HepG2 (cell line): Measurements from ENCODE around the gene NAT9. TPM values are rescaled to one million over a fixed set of nuclear protein-coding genes. Genes with fewer than 3 reads are reported as not detected.

ENCODE experiments used
- BHLHE40 ChIP-seq: IDR thresholded peaks from 2 replicates; pipeline ENCODE4 v1.6.1; 2011; ENCODE audit warnings: low read length, improper control_type of control experiment
- DMAP1 ChIP-seq: IDR thresholded peaks from 2 replicates; pipeline ENCODE4 v1.6.1; 2016
- E2F5 ChIP-seq: sonication (generic); formaldehyde crosslinking; conservative IDR thresholded peaks from 2 replicates; pipeline ENCODE4 v1.4.0; 2020; ENCODE audit warnings: missing genetic modification reagents
- GATAD1 ChIP-seq: IDR thresholded peaks from 2 replicates; pipeline ENCODE4 v1.6.1; 2016; ENCODE audit warnings: missing genetic modification reagents, missing compliant biosample characterization
- GLI4 ChIP-seq: sonication (generic); formaldehyde crosslinking; IDR thresholded peaks from 2 replicates; pipeline ENCODE4 v1.5.1; 2020; ENCODE audit warnings: missing genetic modification reagents, mild to moderate bottlenecking, moderate library complexity, borderline replicate concordance
- IKZF1 ChIP-seq: fragments of 450-650 bp; IDR thresholded peaks from 2 replicates; pipeline ENCODE4 v1.7.1; 2016
- KAT8 ChIP-seq: IDR thresholded peaks from 2 replicates; pipeline ENCODE4 v1.6.1; 2016; ENCODE audit warnings: missing genetic modification reagents, missing compliant biosample characterization
- KLF15 ChIP-seq: sonication (generic); formaldehyde crosslinking; IDR thresholded peaks from 2 replicates; pipeline ENCODE4 v1.8.1; 2023; ENCODE audit warnings: borderline replicate concordance, mild to moderate bottlenecking, inconsistent platforms, missing genetic modification reagents, mixed read lengths
- KLF6 ChIP-seq: IDR thresholded peaks from 2 replicates; pipeline ENCODE4 v1.8.0; 2016; ENCODE audit warnings: missing biosample characterization, missing genetic modification reagents
- MED1 ChIP-seq: sonication (generic); formaldehyde crosslinking; IDR thresholded peaks from 2 replicates; pipeline ENCODE4 v1.4.0; 2020; ENCODE audit warnings: missing genetic modification reagents
- MEIS1 ChIP-seq: sonication (generic); formaldehyde crosslinking; IDR thresholded peaks from 2 replicates; pipeline ENCODE4 v1.9.0; 2021; ENCODE audit warnings: mild to moderate bottlenecking, missing genetic modification reagents, moderate library complexity, borderline replicate concordance
- NPAS2 ChIP-seq: sonication (generic); formaldehyde crosslinking; IDR thresholded peaks from 2 replicates; pipeline ENCODE4 v1.8.0; 2022; ENCODE audit warnings: mild to moderate bottlenecking, missing genetic modification reagents, borderline replicate concordance
- PREB ChIP-seq: sonication (generic); formaldehyde crosslinking; IDR thresholded peaks from 2 replicates; pipeline ENCODE4 v1.4.0; 2020; ENCODE audit warnings: missing genetic modification reagents
- RAD51 ChIP-seq: fragments of 450-650 bp; IDR thresholded peaks from 2 replicates; pipeline ENCODE4 v1.6.1; 2016; ENCODE audit warnings: borderline replicate concordance
- SMAD1 ChIP-seq: sonication (generic); formaldehyde crosslinking; IDR thresholded peaks from 2 replicates; pipeline ENCODE4 v1.4.0; 2020; ENCODE audit warnings: missing genetic modification reagents, low read depth, mild to moderate bottlenecking, borderline replicate concordance
- SP1 ChIP-seq, 2 experiments: fragments of 450-650 bp in 1 of 2; sonication (generic) in 1 of 2; formaldehyde crosslinking in 1 of 2; IDR thresholded peaks; 2 replicates each; pipeline versions ENCODE4 v1.4.0 to v1.6.1; 2016 to 2020; ENCODE audit warnings: missing genetic modification reagents in 1 of 2
- SRSF9 ChIP-seq: fragments of 200-400 bp; formaldehyde crosslinking; IDR thresholded peaks from 2 replicates; pipeline ENCODE4 v1.6.1; 2018; ENCODE audit warnings: borderline replicate concordance, mild to moderate bottlenecking, low read depth, low read length; ENCODE audit not compliant: insufficient read depth, poor library complexity, severe bottlenecking
- SUZ12 ChIP-seq: fragments of 150-350 bp; IDR thresholded peaks from 2 replicates; pipeline ENCODE4 v1.6.1; 2014; ENCODE audit warnings: low read depth, low read length
- WIZ ChIP-seq: sonication (generic); formaldehyde crosslinking; IDR thresholded peaks from 2 replicates; pipeline ENCODE4 v1.5.1; 2020; ENCODE audit warnings: mild to moderate bottlenecking, missing genetic modification reagents
- ZFAT ChIP-seq: sonication (generic); formaldehyde crosslinking; conservative IDR thresholded peaks from 2 replicates; pipeline ENCODE4 v1.8.1; 2023; ENCODE audit warnings: missing genetic modification reagents, inconsistent platforms
- ZNF280B ChIP-seq: sonication (generic); formaldehyde crosslinking; IDR thresholded peaks from 2 replicates; pipeline ENCODE4 v1.5.0; 2020; ENCODE audit warnings: missing genetic modification reagents, mild to moderate bottlenecking, borderline replicate concordance
- ZNF549 ChIP-seq: sonication (generic); formaldehyde crosslinking; IDR thresholded peaks from 2 replicates; pipeline ENCODE4 v1.5.0; 2020; ENCODE audit warnings: missing genetic modification reagents
- ZNF563 ChIP-seq: sonication (generic); formaldehyde crosslinking; IDR thresholded peaks from 2 replicates; pipeline ENCODE4 v1.8.0; 2022; ENCODE audit warnings: mild to moderate bottlenecking, moderate library complexity, missing genetic modification reagents
- ZNF749 ChIP-seq: sonication (generic); formaldehyde crosslinking; IDR thresholded peaks from 2 replicates; pipeline ENCODE4 v1.8.0; 2022; ENCODE audit warnings: mild to moderate bottlenecking, missing genetic modification reagents, moderate library complexity, borderline replicate concordance
- ZNF784 ChIP-seq: sonication (generic); formaldehyde crosslinking; IDR thresholded peaks from 2 replicates; pipeline ENCODE4 v1.5.1; 2020; ENCODE audit warnings: missing genetic modification reagents, mild to moderate bottlenecking, borderline replicate concordance
- polyA plus RNA-seq, 8 experiments: library from polyadenylated mRNA; depleted of rRNA in 3 of 8; stranded (reverse) in 7 of 8; unstranded in 1 of 8; fragments of >200 nt; fragmentation: Illumina TruSeq in 4 of 8; extraction: Trizol in 4 of 8; gene quantifications; 2 replicates each; pipeline versions ENCODE4 v1.2.1 to v1.2.3, GENCODE V29; 2011 to 2016; ENCODE audit warnings: low read depth in 4 of 8, missing spikeins in 1 of 8, mixed read lengths in 1 of 8; ENCODE audit not compliant: insufficient read depth in 1 of 8
- total RNA-seq, 5 experiments: library from RNA; depleted of rRNA; stranded (reverse); fragments of >200 nt; fragmentation: Illumina TruSeq; extraction: Trizol; gene quantifications; 2 replicates each; pipeline ENCODE4 v1.2.3, GENCODE V29; 2016; ENCODE audit warnings: low read depth in 1 of 5

Gene NAT9
- total and polyA plus RNA-seq, 2 of the 13 experiments (the other 11 are each of a cell fraction or from before 2014, with no cell fraction given), result 39.7 to 44.2 TPM

- TF ChIP-seq MED1 (peak; percentile 29; the same call in 1 of the 2 replicates), SRSF9 (no peak), BHLHE40 (no peak), SMAD1 (CRISPR knock-in tag) (no peak), ZFAT (CRISPR knock-in tag) (no peak), MEIS1 (CRISPR knock-in tag) (no peak), DMAP1 (no peak), GATAD1 (CRISPR knock-in tag) (peak; percentile 59; the same call in 1 of the 2 replicates), ZNF280B (CRISPR knock-in tag) (no peak; the same call in 1 of the 2 replicates), ZNF549 (CRISPR knock-in tag) (no peak), KAT8 (no peak), SP1 (IDR thresholded peaks at IDR 0.05) (no peak), SP1 (CRISPR knock-in tag; IDR thresholded peaks at IDR 0.05) (0 out of 2 replicates have a peak, but pooled peaks have one; percentile 14), ZNF749 (CRISPR knock-in tag) (no peak), KLF6 (CRISPR knock-in tag) (no peak; the same call in 1 of the 2 replicates), PREB (CRISPR knock-in tag) (no peak), E2F5 (CRISPR knock-in tag) (no peak), RAD51 (no peak), KLF15 (CRISPR knock-in tag) (no peak), SUZ12 (no peak), IKZF1 (no peak), NPAS2 (CRISPR knock-in tag) (no peak), ZNF784 (CRISPR knock-in tag) (no peak), WIZ (no peak), ZNF563 (no peak), GLI4 (CRISPR knock-in tag) (no peak)
Observed at GRCh38 chr17:74738051-74738996, 37.8 kb downstream of the NAT9 start (continued).
